ENCODE results near the gene ST7L. TPM values are rescaled to one million over a fixed set of nuclear protein-coding genes. Genes with fewer than 3 reads are reported as not detected.
"Not testable (repeated sequence)": the region's sequence is repeated elsewhere in the genome, so short reads cannot be mapped to it uniquely, and the experiment has no call there.

Gene ST7L
- total and polyA plus RNA-seq, 2 donors (not counting 1 experiment from before 2014, with no cell fraction given) = 14.6 to 18.0 TPM

DNA sequence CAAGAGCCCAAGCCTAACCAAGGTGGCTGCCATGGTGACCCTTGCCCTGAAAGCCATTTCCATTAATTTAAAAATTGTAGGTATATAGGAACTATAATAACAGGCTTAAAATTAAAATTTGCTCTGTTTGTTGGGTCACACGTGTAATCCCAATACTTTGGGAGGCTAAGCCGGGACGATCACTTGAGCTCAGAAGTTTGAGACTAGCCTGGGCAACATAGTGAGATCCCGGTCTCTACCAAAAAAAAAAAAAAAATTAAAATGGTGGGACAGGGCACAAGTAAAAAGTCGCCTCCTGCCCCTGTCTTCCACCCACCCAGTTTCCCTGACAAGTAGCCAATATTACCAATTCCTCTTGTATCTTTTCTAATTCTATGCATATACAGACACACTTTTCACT lies 7.3 kb upstream of the ST7L start:
- no peak overlapping the region for H3K4me2 ChIP-seq (ENCODE audit: extremely low read depth, insufficient read depth, low read length)
- peaks cover 4% of the 10 kb centered on the region for H4K20me1 ChIP-seq (ENCODE audit: control insufficient read depth, extremely low read depth, insufficient read depth, low read length)
- no peaks in the 10 kb centered on the region for H3K9me3 ChIP-seq (ENCODE audit: control insufficient read depth, insufficient read depth, low read depth, low read length)
- no peak for TF ChIP-seq CTCF (conservative IDR thresholded peaks at IDR 0.05 in 1 of 2, IDR thresholded peaks at IDR 0.05 in 1 of 2; ENCODE audit: low read depth in 1 of 2, low read length in 2 of 2)
- no peak for TF ChIP-seq EZH2 (IDR thresholded peaks at IDR 0.05; ENCODE audit: low read length, missing control alignments)
- peaks cover 95% of the 10 kb centered on the region for H3K79me2 ChIP-seq (ENCODE audit: control insufficient read depth, insufficient read depth, low read length)
- H3K9ac ChIP-seq (ENCODE audit: insufficient read depth, low read length) = no peak overlapping the region
- no peaks in the 10 kb centered on the region for H3K27me3 ChIP-seq (ENCODE audit: control insufficient read depth, insufficient read depth, low read length)
- no peak overlapping the region for H2AFZ ChIP-seq (ENCODE audit: low read length)
- no peak overlapping the region for H3K27ac ChIP-seq (ENCODE audit: insufficient read depth, low read length)
- DNase-seq (ENCODE audit: low read depth in 2 of 2) = no peak
- H3K36me3 ChIP-seq (ENCODE audit: control insufficient read depth, insufficient read depth, low read length) = peaks cover 2% of the 10 kb centered on the region
- peaks cover 2% of the 10 kb centered on the region for H3K4me1 ChIP-seq (ENCODE audit: control insufficient read depth, extremely low read depth, insufficient read depth, low read length)
- no peak overlapping the region for H3K4me3 ChIP-seq (replicated peaks in 1 of 4; ENCODE audit: control extremely low read depth in 1 of 4, insufficient read depth in 1 of 4, low read depth in 3 of 4, low read length in 4 of 4)

DNA sequence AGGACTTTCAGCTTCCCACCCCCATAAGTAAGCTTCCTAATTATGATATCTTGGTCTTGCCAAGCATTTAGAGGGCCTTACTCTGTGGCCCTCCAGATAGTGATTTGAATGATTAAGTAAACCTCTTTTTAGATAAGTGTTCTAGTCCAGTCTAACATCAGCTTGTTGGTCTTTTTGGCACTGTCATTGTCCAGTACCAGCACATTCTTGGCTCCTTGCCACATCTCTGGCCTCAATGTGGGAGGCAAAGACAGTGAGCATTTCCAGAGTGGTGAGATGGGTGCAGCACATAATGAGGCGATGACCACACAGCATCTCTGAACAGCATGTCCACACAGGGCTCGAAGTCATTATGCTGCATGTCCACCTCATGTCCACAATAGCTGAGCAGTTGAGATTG lies 6.8 kb upstream of the ST7L start:
- no peak overlapping the region for H2AFZ ChIP-seq (ENCODE audit: low read length)
- peaks cover 2% of the 10 kb centered on the region for H3K36me3 ChIP-seq (ENCODE audit: control insufficient read depth, insufficient read depth, low read length)
- H3K27ac ChIP-seq (ENCODE audit: insufficient read depth, low read length) = no peak overlapping the region
- no peaks in the 10 kb centered on the region for H3K27me3 ChIP-seq (ENCODE audit: control insufficient read depth, insufficient read depth, low read length)
- peaks cover 95% of the 10 kb centered on the region for H3K79me2 ChIP-seq (ENCODE audit: control insufficient read depth, insufficient read depth, low read length)
- TF ChIP-seq CTCF (conservative IDR thresholded peaks at IDR 0.05 in 1 of 2, IDR thresholded peaks at IDR 0.05 in 1 of 2; ENCODE audit: low read depth in 1 of 2, low read length in 2 of 2) (no peak), EZH2 (IDR thresholded peaks at IDR 0.05; ENCODE audit: low read length, missing control alignments) (no peak)
- H3K4me2 ChIP-seq (ENCODE audit: extremely low read depth, insufficient read depth, low read length) = no peak overlapping the region
- H3K4me3 ChIP-seq (replicated peaks in 1 of 4; ENCODE audit: control extremely low read depth in 1 of 4, insufficient read depth in 1 of 4, low read depth in 3 of 4, low read length in 4 of 4) = no peak overlapping the region
- peaks cover 2% of the 10 kb centered on the region for H3K4me1 ChIP-seq (ENCODE audit: control insufficient read depth, extremely low read depth, insufficient read depth, low read length)
- DNase-seq (ENCODE audit: low read depth in 2 of 2) = peak in 1 of 2 donors; percentile 50
- H3K9ac ChIP-seq (ENCODE audit: insufficient read depth, low read length) = no peak overlapping the region
- H3K9me3 ChIP-seq (ENCODE audit: control insufficient read depth, insufficient read depth, low read depth, low read length) = no peaks in the 10 kb centered on the region
- H4K20me1 ChIP-seq (ENCODE audit: control insufficient read depth, extremely low read depth, insufficient read depth, low read length) = peaks cover 4% of the 10 kb centered on the region

DNA sequence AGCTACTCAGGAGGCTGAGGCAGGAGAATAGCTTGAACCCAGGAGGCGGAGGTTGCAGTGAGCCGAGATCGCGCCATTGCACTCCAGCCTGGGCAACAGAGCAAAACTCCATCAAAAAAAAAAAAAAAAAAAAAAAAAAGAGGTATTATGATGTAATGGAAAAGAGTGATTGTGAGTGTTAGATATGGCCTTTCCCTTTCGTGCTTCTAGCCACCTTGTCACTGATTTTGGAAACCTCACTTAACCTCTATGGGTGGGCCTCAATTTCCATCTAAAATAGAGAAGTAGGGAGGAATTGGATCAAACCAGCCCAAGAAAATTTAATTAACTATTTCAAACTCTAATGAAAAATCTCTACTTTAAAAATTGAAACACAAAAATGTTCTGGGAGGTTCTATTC lies 5.6 kb upstream of the ST7L start:
- H3K79me2 ChIP-seq (ENCODE audit: control insufficient read depth, insufficient read depth, low read length) = peaks cover 94% of the 10 kb centered on the region
- not testable (repeated sequence) for H3K4me3 ChIP-seq (replicated peaks in 1 of 4; ENCODE audit: control extremely low read depth in 1 of 4, insufficient read depth in 1 of 4, low read depth in 3 of 4, low read length in 4 of 4); H3K36me3 ChIP-seq (ENCODE audit: control insufficient read depth, insufficient read depth, low read length); H3K4me2 ChIP-seq (ENCODE audit: extremely low read depth, insufficient read depth, low read length); DNase-seq (ENCODE audit: low read depth in 2 of 2); H2AFZ ChIP-seq (ENCODE audit: low read length); H3K4me1 ChIP-seq (ENCODE audit: control insufficient read depth, extremely low read depth, insufficient read depth, low read length); H3K9me3 ChIP-seq (ENCODE audit: control insufficient read depth, insufficient read depth, low read depth, low read length); H3K9ac ChIP-seq (ENCODE audit: insufficient read depth, low read length); H3K27ac ChIP-seq (ENCODE audit: insufficient read depth, low read length); H3K27me3 ChIP-seq (ENCODE audit: control insufficient read depth, insufficient read depth, low read length); H4K20me1 ChIP-seq (ENCODE audit: control insufficient read depth, extremely low read depth, insufficient read depth, low read length)

Measured in fibroblast of lung (primary cell).